ENCODE results near the gene PEAR1. TPM values are rescaled to one million over a fixed set of nuclear protein-coding genes. Genes with fewer than 3 reads are reported as not detected.

PEAR1 gene
- polyA plus RNA-seq, 3 donors = 18.1 to 24.0 (median 22.5) TPM

- no peak for DNase-seq (ENCODE audit: extremely low read depth in 1 of 11, low read depth in 9 of 11, low spot score in 4 of 11)
These were observed 15.9 kb upstream of the PEAR1 start for GRCh38 chr1:156877433-156878170.

- no peak for DNase-seq (ENCODE audit: extremely low read depth in 1 of 11, low read depth in 9 of 11, low spot score in 4 of 11)
These were observed 13.6 kb upstream of the PEAR1 start for GRCh38 chr1:156879876-156880275.

GRCh38 chr1:156880473-156880872 is 13.0 kb upstream of the PEAR1 start:
- no peak for DNase-seq (ENCODE audit: extremely low read depth in 1 of 11, low read depth in 9 of 11, low spot score in 4 of 11)

- no peak for DNase-seq (ENCODE audit: extremely low read depth in 1 of 11, low read depth in 9 of 11, low spot score in 4 of 11)
These were observed 12.4 kb upstream of the PEAR1 start for GRCh38 chr1:156881101-156881500.

GRCh38 chr1:156881663-156882062 is 11.9 kb upstream of the PEAR1 start:
- DNase-seq (ENCODE audit: extremely low read depth in 1 of 11, low read depth in 9 of 11, low spot score in 4 of 11) = no peak

- no peak for DNase-seq (ENCODE audit: extremely low read depth in 1 of 11, low read depth in 9 of 11, low spot score in 4 of 11)
These were observed 11.0 kb upstream of the PEAR1 start for GRCh38 chr1:156882543-156882942.

- no peak for DNase-seq (ENCODE audit: extremely low read depth in 1 of 11, low read depth in 9 of 11, low spot score in 4 of 11)
These were observed 9.6 kb upstream of the PEAR1 start for GRCh38 chr1:156883919-156884318.

- no peak for DNase-seq (ENCODE audit: extremely low read depth in 1 of 11, low read depth in 9 of 11, low spot score in 4 of 11)
These were observed 8.8 kb upstream of the PEAR1 start for GRCh38 chr1:156884560-156885184.

- no peak for DNase-seq (ENCODE audit: extremely low read depth in 1 of 11, low read depth in 9 of 11, low spot score in 4 of 11)
These were observed 8.2 kb upstream of the PEAR1 start for GRCh38 chr1:156885314-156885713.

GRCh38 chr1:156885880-156886355 is 7.6 kb upstream of the PEAR1 start:
- DNase-seq (ENCODE audit: extremely low read depth in 1 of 11, low read depth in 9 of 11, low spot score in 4 of 11) = no peak

- no peak for DNase-seq (ENCODE audit: extremely low read depth in 1 of 11, low read depth in 9 of 11, low spot score in 4 of 11)
These were observed 6.8 kb upstream of the PEAR1 start for GRCh38 chr1:156886583-156887281.

- peak in 1 of 11 donors; percentile 45 for DNase-seq (ENCODE audit: extremely low read depth in 1 of 11, low read depth in 9 of 11, low spot score in 4 of 11)
These were observed 6.2 kb upstream of the PEAR1 start for GRCh38 chr1:156887317-156887716.

- no peak for DNase-seq (ENCODE audit: extremely low read depth in 1 of 11, low read depth in 9 of 11, low spot score in 4 of 11)
These were observed 5.8 kb upstream of the PEAR1 start for GRCh38 chr1:156887734-156888133.

- DNase-seq (ENCODE audit: extremely low read depth in 1 of 11, low read depth in 9 of 11, low spot score in 4 of 11) = peak in 10 of 11 donors; percentile 50 to 84 (median 71)
These were observed 3.5 kb upstream of the PEAR1 start for GRCh38 chr1:156889802-156890580.

- peak; percentile 65 to 91 (median 86) for DNase-seq (ENCODE audit: extremely low read depth in 1 of 11, low read depth in 9 of 11, low spot score in 4 of 11)
These were observed 1.1 kb upstream of the PEAR1 start for GRCh38 chr1:156892190-156893047.

GRCh38 chr1:156894001-156894400 is 483 bp downstream of the PEAR1 start:
- DNase-seq (ENCODE audit: extremely low read depth in 1 of 11, low read depth in 9 of 11, low spot score in 4 of 11) = no peak

GRCh38 chr1:156894711-156895454 is 1.4 kb downstream of the PEAR1 start:
- no peak for DNase-seq (ENCODE audit: extremely low read depth in 1 of 11, low read depth in 9 of 11, low spot score in 4 of 11)

GRCh38 chr1:156895455-156895812 is 1.9 kb downstream of the PEAR1 start:
- no peak for DNase-seq (ENCODE audit: extremely low read depth in 1 of 11, low read depth in 9 of 11, low spot score in 4 of 11)
